ENCODE measurements around the gene UNC45A. TPM values are rescaled to one million over a fixed set of nuclear protein-coding genes. Genes with fewer than 3 reads are reported as not detected.

Gene UNC45A
- total RNA-seq, 1 experiment from 2014 or later: 101 TPM

- no peak for TF ChIP-seq PRDM15 (CRISPR knock-in tag; IDR thresholded peaks at IDR 0.05)
- TF ChIP-seq ATF3 (CRISPR knock-in tag; conservative IDR thresholded peaks at IDR 0.05): no peak
- no peak for TF ChIP-seq JUN (CRISPR knock-in tag; IDR thresholded peaks at IDR 0.05)
- no peak for TF ChIP-seq FOXJ3 (CRISPR knock-in tag; IDR thresholded peaks at IDR 0.05; ENCODE audit: borderline replicate concordance)
- no peak for TF ChIP-seq ETV6 (CRISPR knock-in tag; IDR thresholded peaks at IDR 0.05)
- TF ChIP-seq HMGA2 (CRISPR knock-in tag; IDR thresholded peaks at IDR 0.05): no peak
- no peak for TF ChIP-seq ZNF396 (CRISPR knock-in tag; IDR thresholded peaks at IDR 0.05; ENCODE audit: borderline replicate concordance)
- no peak for TF ChIP-seq EMX1 (CRISPR knock-in tag; IDR thresholded peaks at IDR 0.05)
These were observed 18.0 kb downstream of the UNC45A start (continued) for GRCh38 chr15:90952901-90953677.

GRCh38 chr15:90953947-90954711, 19.0 kb downstream of the UNC45A start:
- POLR2A ChIA-PET: interaction anchor here (0.8 to 1.9 kb wide), 4 partner anchors 10 to 40 kb away, joined by 3 to 19 read pairs (median 10); partner anchors contain the start of genes PRC1 and UNC45A
- H3K4me1 Mint-ChIP-seq: peaks cover 16% of the 10 kb centered on the region
- CTCF ChIA-PET: interaction anchor here (0.6 to 6.2 kb wide), 15 partner anchors 11 to 317 kb away, joined by 3 to 264 read pairs (median 5); partner anchors contain the start of genes HDDC3, MAN2A2, SV2B and UNC45A
- no peaks in the 10 kb centered on the region for H3K9me3 Mint-ChIP-seq
- peak overlapping the region; percentile 74; the same call in 1 of the 2 replicates for H3K4me3 Mint-ChIP-seq
- DNase-seq (ENCODE audit: low spot score) (no peak), ATAC-seq (no peak)
- TF ChIP-seq CDX4 (CRISPR knock-in tag; IDR thresholded peaks at IDR 0.05; ENCODE audit: borderline replicate concordance) (no peak), KAT7 (CRISPR knock-in tag; IDR thresholded peaks at IDR 0.05; ENCODE audit: borderline replicate concordance) (no peak), ZNF121 (CRISPR knock-in tag; IDR thresholded peaks at IDR 0.05) (peak; percentile 66; the same call in 1 of the 2 replicates), SMAD4 (CRISPR knock-in tag; IDR thresholded peaks at IDR 0.05) (no peak), SOX15 (CRISPR knock-in tag; IDR thresholded peaks at IDR 0.05) (no peak)
- H3K27me3 Mint-ChIP-seq (ENCODE audit: low read depth): no peaks in the 10 kb centered on the region
- H3K36me3 Mint-ChIP-seq: peaks cover 35% of the 10 kb centered on the region
- H3K27ac Mint-ChIP-seq: peak overlapping the region; percentile 70

- H3K4me1 Mint-ChIP-seq: peaks cover 16% of the 10 kb centered on the region
- no peaks in the 10 kb centered on the region for H3K9me3 Mint-ChIP-seq
- no peaks in the 10 kb centered on the region for H3K27me3 Mint-ChIP-seq (ENCODE audit: low read depth)
- DNase-seq (ENCODE audit: low spot score) (peak; percentile 93), ATAC-seq (peak; percentile 75)
- peak within 1 kb of the TSS; percentile 74 for H3K4me3 Mint-ChIP-seq
- H3K36me3 Mint-ChIP-seq: peaks cover 36% of the 10 kb centered on the region
- POLR2A ChIA-PET: interaction anchor here (0.6 to 1.9 kb wide), 4 partner anchors 9 to 40 kb away, joined by 3 to 19 read pairs (median 10); partner anchors contain the start of genes PRC1 and UNC45A
- H3K27ac Mint-ChIP-seq: peak within 1 kb of the TSS; percentile 76
- CTCF ChIA-PET: interaction anchor here (0.6 to 6.2 kb wide), 18 partner anchors 12 to 318 kb away, joined by 3 to 264 read pairs (median 6); partner anchors contain the start of genes HDDC3, MAN2A2, PRC1 and UNC45A
- TF ChIP-seq SP1 (CRISPR knock-in tag; conservative IDR thresholded peaks at IDR 0.05) (peak; percentile 53), ERG (CRISPR knock-in tag; IDR thresholded peaks at IDR 0.05) (0 out of 2 replicates have a peak, but pooled peaks have one; percentile 63), TP53 (CRISPR knock-in tag; IDR thresholded peaks at IDR 0.05) (no peak), NR1H2 (CRISPR knock-in tag; IDR thresholded peaks at IDR 0.05) (no peak), ZNF281 (CRISPR knock-in tag; IDR thresholded peaks at IDR 0.05) (no peak), CREM (CRISPR knock-in tag; IDR thresholded peaks at IDR 0.05) (peak; percentile 57), MXD4 (CRISPR knock-in tag; IDR thresholded peaks at IDR 0.05; ENCODE audit: borderline replicate concordance) (no peak), ELF4 (CRISPR knock-in tag; IDR thresholded peaks at IDR 0.05; ENCODE audit: low read depth) (0 out of 2 replicates have a peak, but pooled peaks have one; percentile 58)
These were observed 19.9 kb downstream of the UNC45A start, which contains the start of gene RCCD1 for GRCh38 chr15:90954712-90955623. RCCD1 (plus strand) TSS chr15:90954884; CDS start chr15:90956735, 1,851 bp downstream.

Measured in WTC11 (cell line).